K562 (cell line): ENCODE data around the gene FCHSD1. TPM values are rescaled to one million over a fixed set of nuclear protein-coding genes. Genes with fewer than 3 reads are reported as not detected.

Experiments
- GATAD2A ChIP-seq: fragments of 450-650 bp; IDR thresholded peaks from 2 replicates; pipeline ENCODE4 v1.6.1; 2017
- GTF2E2 ChIP-seq: fragments of 200-800 bp; sonication (Bioruptor generic); IDR thresholded peaks from 2 replicates; pipeline ENCODE4 v1.6.1; 2016; ENCODE audit warnings: missing genetic modification characterization, missing compliant biosample characterization
- WHSC1 ChIP-seq: IDR thresholded peaks from one replicate; pipeline ENCODE4 v1.6.1; 2012; ENCODE audit warnings: low read length, control low read depth, inconsistent platforms
- ZNF318 ChIP-seq, 2 experiments: fragments of 450-650 bp; IDR thresholded peaks; 2 replicates each; pipeline ENCODE4 v1.6.1; 2016; ENCODE audit warnings: mild to moderate bottlenecking in 2 of 2, borderline replicate concordance in 1 of 2, low read depth in 1 of 2, moderate library complexity in 1 of 2
- polyA plus RNA-seq, 8 experiments: library from polyadenylated mRNA; depleted of rRNA in 4 of 8; stranded (reverse) in 5 of 8; unstranded in 3 of 8; fragments of >200 nt; fragmentation: Nextera tagmentation in 2 of 8; fragmentation: Illumina TruSeq in 1 of 8; extraction: Ambion mirVana in 2 of 8; extraction: Trizol in 1 of 8; gene quantifications; 2 replicates each; pipeline versions ENCODE4 v1.2.1 to v1.2.3, GENCODE V29; 2011 to 2014; ENCODE audit warnings: inconsistent platforms in 1 of 8, missing spikeins in 1 of 8
- total RNA-seq, 7 experiments: library from RNA; depleted of rRNA in 6 of 7; stranded (reverse); fragments of >200 nt in 6 of 7; fragmentation: Illumina TruSeq in 2 of 7; extraction: Trizol in 2 of 7; gene quantifications; 2 replicates each; pipeline versions ENCODE4 v1.2.1 to v1.2.3, GENCODE V29; 2011 to 2021; ENCODE audit warnings: low replicate concordance in 1 of 7
- TF ChIP-seq, protein P1 (sequence below), 2 experiments: fragments of 450-650 bp; formaldehyde crosslinking in 1 of 2; IDR thresholded peaks; 2 replicates each; pipeline versions ENCODE4 v1.4.0 to v1.6.1; 2014 to 2020; ENCODE audit warnings: mild to moderate bottlenecking in 2 of 2, borderline replicate concordance in 1 of 2, low read depth in 1 of 2

FCHSD1 gene
- total and polyA plus RNA-seq, 9 of the 15 experiments (the other 6 are each of a cell fraction or from before 2014, with no cell fraction given): 0.35 to 37.5 (median 13.6) TPM

DNA sequence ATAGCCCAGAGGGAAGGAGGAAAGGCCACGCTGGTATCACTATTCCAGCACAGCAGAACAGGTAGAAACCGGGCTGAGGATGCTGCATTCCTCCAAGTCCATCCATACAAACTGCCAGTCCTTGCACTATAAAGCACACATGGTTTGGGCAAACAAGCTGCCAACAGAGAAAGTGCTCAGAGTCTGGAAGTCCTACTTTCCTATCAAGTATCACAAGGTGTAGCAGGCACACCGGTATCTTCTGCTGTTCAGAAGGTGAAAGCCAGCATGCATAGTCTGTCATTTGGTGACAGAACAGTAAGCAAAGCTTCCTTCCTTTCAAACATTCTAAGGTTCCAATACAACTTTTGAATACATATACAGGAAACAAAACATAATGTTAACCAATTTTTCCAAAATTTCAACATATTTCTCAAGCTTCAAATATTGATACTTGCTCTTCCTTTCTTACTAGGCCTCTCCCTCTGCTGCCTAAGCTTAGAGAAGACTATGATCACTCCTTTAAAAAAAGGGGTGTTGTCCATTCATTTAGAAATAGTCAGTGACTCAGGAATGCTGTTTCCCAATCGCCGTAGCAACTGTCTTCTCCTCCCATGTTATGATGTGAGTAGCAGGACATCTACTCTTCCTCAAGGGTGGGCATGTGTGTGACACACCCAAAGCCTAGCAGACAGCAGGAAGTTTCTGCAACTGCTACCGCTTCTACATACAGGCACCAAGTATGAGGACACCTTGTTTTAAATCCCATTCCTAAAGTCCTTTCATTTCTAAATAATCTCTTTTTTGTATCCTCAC is 47.1 kb downstream of the FCHSD1 start (continued):
- TF ChIP-seq WHSC1 (peak; percentile 70), ZNF318 (IDR thresholded peaks at IDR 0.05; ENCODE audit: borderline replicate concordance in 1 of 2, low read depth in 1 of 2) (no peak), GATAD2A (no peak), GTF2E2 (tag) (0 out of 2 replicates have a peak, but pooled peaks have one; percentile 43)
- TF ChIP-seq, protein P1, sequence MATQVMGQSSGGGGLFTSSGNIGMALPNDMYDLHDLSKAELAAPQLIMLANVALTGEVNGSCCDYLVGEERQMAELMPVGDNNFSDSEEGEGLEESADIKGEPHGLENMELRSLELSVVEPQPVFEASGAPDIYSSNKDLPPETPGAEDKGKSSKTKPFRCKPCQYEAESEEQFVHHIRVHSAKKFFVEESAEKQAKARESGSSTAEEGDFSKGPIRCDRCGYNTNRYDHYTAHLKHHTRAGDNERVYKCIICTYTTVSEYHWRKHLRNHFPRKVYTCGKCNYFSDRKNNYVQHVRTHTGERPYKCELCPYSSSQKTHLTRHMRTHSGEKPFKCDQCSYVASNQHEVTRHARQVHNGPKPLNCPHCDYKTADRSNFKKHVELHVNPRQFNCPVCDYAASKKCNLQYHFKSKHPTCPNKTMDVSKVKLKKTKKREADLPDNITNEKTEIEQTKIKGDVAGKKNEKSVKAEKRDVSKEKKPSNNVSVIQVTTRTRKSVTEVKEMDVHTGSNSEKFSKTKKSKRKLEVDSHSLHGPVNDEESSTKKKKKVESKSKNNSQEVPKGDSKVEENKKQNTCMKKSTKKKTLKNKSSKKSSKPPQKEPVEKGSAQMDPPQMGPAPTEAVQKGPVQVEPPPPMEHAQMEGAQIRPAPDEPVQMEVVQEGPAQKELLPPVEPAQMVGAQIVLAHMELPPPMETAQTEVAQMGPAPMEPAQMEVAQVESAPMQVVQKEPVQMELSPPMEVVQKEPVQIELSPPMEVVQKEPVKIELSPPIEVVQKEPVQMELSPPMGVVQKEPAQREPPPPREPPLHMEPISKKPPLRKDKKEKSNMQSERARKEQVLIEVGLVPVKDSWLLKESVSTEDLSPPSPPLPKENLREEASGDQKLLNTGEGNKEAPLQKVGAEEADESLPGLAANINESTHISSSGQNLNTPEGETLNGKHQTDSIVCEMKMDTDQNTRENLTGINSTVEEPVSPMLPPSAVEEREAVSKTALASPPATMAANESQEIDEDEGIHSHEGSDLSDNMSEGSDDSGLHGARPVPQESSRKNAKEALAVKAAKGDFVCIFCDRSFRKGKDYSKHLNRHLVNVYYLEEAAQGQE (IDR thresholded peaks at IDR 0.05; ENCODE audit: borderline replicate concordance): no peak
- TF ChIP-seq, protein P1 (CRISPR knock-in tag; IDR thresholded peaks at IDR 0.05; ENCODE audit: low read depth): no peak
- TF ChIP-seq, all 486 proteins: peak for 44
